T-helper 2 cell treated with Interferon-gamma antibody and Interleukin-4, amounts not matched to agents 5 μg/mL and 100 μg/mL, for 36 hours (primary cell): ENCODE data around the gene DOK5.

Experiments
- DNase-seq: peaks from one replicate; pipeline ENCODE4 v3.0.0; 2021; ENCODE audit warnings: low spot score
- H3K27ac Mint-ChIP-seq: one replicate; pipeline ENCODE4 v1.8.0; 2021; ENCODE audit warnings: mild to moderate bottlenecking, mixed read lengths
- H3K27me3 Mint-ChIP-seq: one replicate; pipeline ENCODE4 v1.8.0; 2021; ENCODE audit warnings: low read depth, mixed read lengths
- H3K36me3 Mint-ChIP-seq: one replicate; pipeline ENCODE4 v1.8.0; 2021; ENCODE audit warnings: low read depth, mixed read lengths
- H3K4me1 Mint-ChIP-seq: one replicate; pipeline ENCODE4 v1.8.0; 2021; ENCODE audit warnings: low read depth, mixed read lengths
- H3K4me3 Mint-ChIP-seq: one replicate; pipeline ENCODE4 v1.8.0; 2022; ENCODE audit warnings: mild to moderate bottlenecking, moderate library complexity, mixed read lengths
- H3K9me3 Mint-ChIP-seq: one replicate; pipeline ENCODE4 v1.8.0; 2021; ENCODE audit warnings: mixed read lengths

The DOK5 gene

GRCh38 chr20:54688476-54688875 is 213.1 kb downstream of the DOK5 start:
- Mint-ChIP-seq H3K36me3 (no peaks in the 10 kb centered on the region), H3K4me1 (no peaks in the 10 kb centered on the region), H3K27me3 (no peaks in the 10 kb centered on the region), H3K4me3 (no peak overlapping the region), H3K9me3 (no peaks in the 10 kb centered on the region), H3K27ac (no peak overlapping the region)
- no peak for DNase-seq

- no peak overlapping the region for H3K27ac Mint-ChIP-seq
- H3K9me3 Mint-ChIP-seq = no peaks in the 10 kb centered on the region
- H3K4me1 Mint-ChIP-seq = no peaks in the 10 kb centered on the region
- no peaks in the 10 kb centered on the region for H3K27me3 Mint-ChIP-seq
- DNase-seq = no peak
- H3K4me3 Mint-ChIP-seq = no peak overlapping the region
- no peaks in the 10 kb centered on the region for H3K36me3 Mint-ChIP-seq
Measured at GRCh38 chr20:54690323-54690722, 214.9 kb downstream of the DOK5 start.

- no peak overlapping the region for H3K4me3 Mint-ChIP-seq
- H3K9me3 Mint-ChIP-seq = no peaks in the 10 kb centered on the region
- no peaks in the 10 kb centered on the region for H3K27me3 Mint-ChIP-seq
- no peaks in the 10 kb centered on the region for H3K4me1 Mint-ChIP-seq
- no peaks in the 10 kb centered on the region for H3K36me3 Mint-ChIP-seq
- DNase-seq = no peak
- H3K27ac Mint-ChIP-seq = no peak overlapping the region
Measured at GRCh38 chr20:54691327-54691726, 215.9 kb downstream of the DOK5 start.

GRCh38 chr20:54692168-54692887 is 216.9 kb downstream of the DOK5 start:
- H3K4me1 Mint-ChIP-seq = no peaks in the 10 kb centered on the region
- no peak for DNase-seq
- no peak overlapping the region for H3K27ac Mint-ChIP-seq
- H3K4me3 Mint-ChIP-seq = no peak overlapping the region
- no peaks in the 10 kb centered on the region for H3K27me3 Mint-ChIP-seq
- no peaks in the 10 kb centered on the region for H3K36me3 Mint-ChIP-seq
- no peaks in the 10 kb centered on the region for H3K9me3 Mint-ChIP-seq

DNA sequence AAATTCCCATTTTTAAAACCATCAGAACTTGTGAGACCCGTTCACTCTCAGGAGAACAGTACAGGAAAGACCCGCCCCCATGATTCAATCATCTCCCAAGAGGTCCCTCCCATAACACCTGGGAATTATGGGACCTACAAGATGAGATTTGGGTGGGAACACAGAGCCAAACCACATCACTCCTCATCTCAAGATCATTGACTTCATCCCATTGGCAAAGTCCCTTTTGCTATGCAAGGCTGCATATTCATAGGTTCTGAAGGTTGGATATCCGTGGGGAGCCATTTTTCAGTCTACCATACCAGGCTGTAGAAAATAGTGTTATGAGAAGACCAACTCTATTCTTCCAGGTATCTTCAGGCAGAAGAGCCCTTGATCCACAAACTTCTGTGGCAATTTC is 219.1 kb downstream of the DOK5 start:
- Mint-ChIP-seq H3K27me3 (no peaks in the 10 kb centered on the region), H3K4me3 (no peak overlapping the region), H3K27ac (no peak overlapping the region), H3K4me1 (no peaks in the 10 kb centered on the region), H3K36me3 (no peaks in the 10 kb centered on the region), H3K9me3 (no peaks in the 10 kb centered on the region)
- DNase-seq = no peak

DNA sequence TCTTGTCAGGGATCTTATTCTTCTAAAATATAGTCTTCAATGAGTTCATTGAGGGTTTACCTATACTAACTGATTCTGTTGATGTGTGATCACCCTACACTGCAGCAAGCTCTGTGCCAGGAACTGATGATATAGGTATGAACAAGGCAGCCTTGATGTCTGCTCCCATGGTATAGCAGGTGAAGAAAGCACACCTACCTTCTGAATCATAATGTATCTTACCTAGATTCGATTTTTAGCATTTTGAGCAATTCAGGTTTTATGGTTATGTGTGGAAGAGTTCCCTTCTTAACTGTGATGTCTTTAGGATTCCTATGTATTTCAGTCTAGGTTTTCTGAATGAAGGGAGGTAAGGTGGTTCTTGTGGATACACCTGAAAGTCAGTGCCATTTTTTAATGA is 223.0 kb downstream of the DOK5 start:
- Mint-ChIP-seq H3K4me1 (no peaks in the 10 kb centered on the region), H3K36me3 (no peaks in the 10 kb centered on the region), H3K9me3 (no peaks in the 10 kb centered on the region), H3K4me3 (no peak overlapping the region), H3K27ac (no peak overlapping the region), H3K27me3 (no peaks in the 10 kb centered on the region)
- no peak for DNase-seq
